GM12878 (cell line): Measurements from ENCODE around the gene RALGPS2. TPM values are rescaled to one million over a fixed set of nuclear protein-coding genes. Genes with fewer than 3 reads are reported as not detected.

Experiments
- ATAC-seq: fragments of 200-7000 bp; cut with Tn5 transposase; 3 replicates; pipeline ENCODE4 v1.9.1; 2020; ENCODE audit warnings: mild to moderate bottlenecking, moderate library complexity
- BruUV-seq: library from RNA; stranded (reverse); fragments of 400-500 nt; replicated peaks from 2 replicates; lab custom pipeline; 2021; lab: Mats Ljungman, UMichigan
- CTCF ChIA-PET: fragments of 300-600 bp; sonication (Branson Sonifier 250); formaldehyde crosslinking; extraction: SDS; loops from one replicate; lab custom pipeline; 2021; ENCODE audit warnings: inconsistent platforms; lab: Yijun Ruan, JAX
- POLR2A ChIA-PET: fragments of 350-600 bp; formaldehyde crosslinking; extraction: SDS; loops from one replicate; lab custom pipeline; 2021; ENCODE audit warnings: inconsistent platforms; lab: Charles Lee
- RAD21 ChIA-PET: fragments of 300-600 bp; sonication (Branson Sonifier 250); formaldehyde crosslinking; loops from one replicate; lab custom pipeline; 2023; ENCODE audit warnings: antibody characterized with exemption; ENCODE audit not compliant: unreplicated experiment; lab: Charles Lee
- SMC1A ChIA-PET: fragments of 300-600 bp; sonication (Branson Sonifier 250); formaldehyde crosslinking; loops from one replicate; lab custom pipeline; 2023; ENCODE audit not compliant: unreplicated experiment, uncharacterized antibody; lab: Charles Lee
- DNase-seq: peaks from one replicate; pipeline ENCODE4 v3.0.0-alpha.2; 2011; ENCODE audit warnings: low read depth, low spot score
- FAIRE-seq: peaks from 3 replicates; lab custom pipeline; 2011; peaks lifted over from hg19 to GRCh38; lab: Jason Lieb, UNC
- H2AFZ ChIP-seq: 2 replicates; pipeline ENCODE4 v1.6.0; 2011; ENCODE audit warnings: low read depth, low read length, control low read depth; ENCODE audit not compliant: control insufficient read depth
- H3K27ac ChIP-seq: 2 replicates; pipeline ENCODE4 v1.5.1; 2011; ENCODE audit warnings: control low read depth; ENCODE audit not compliant: control insufficient read depth, insufficient read depth
- H3K27me3 ChIP-seq, 2 experiments: replicated peaks in 1 of 2; 2 replicates each; pipeline versions ENCODE4 v1.6.0 to v1.6.1; 2011; ENCODE audit warnings: low read length in 1 of 2; ENCODE audit not compliant: control insufficient read depth in 2 of 2, insufficient read depth in 2 of 2
- H3K36me3 ChIP-seq, 2 experiments: 2 replicates each; pipeline ENCODE4 v1.5.1; 2011; ENCODE audit warnings: low read length in 1 of 2; ENCODE audit not compliant: control insufficient read depth in 2 of 2, insufficient read depth in 2 of 2
- H3K4me1 ChIP-seq: 2 replicates; pipeline ENCODE4 v1.6.1; 2011; ENCODE audit warnings: mild to moderate bottlenecking, low read length, moderate library complexity, mixed read lengths; ENCODE audit not compliant: control insufficient read depth, insufficient read depth
- H3K4me2 ChIP-seq: 2 replicates; pipeline ENCODE4 v1.6.0; 2011; ENCODE audit warnings: control low read depth; ENCODE audit not compliant: control insufficient read depth, insufficient read depth
- H3K4me3 ChIP-seq: fragments of 200-600 bp; sonication (generic); 2 replicates; pipeline ENCODE4 v1.5.1; 2016
- H3K79me2 ChIP-seq: 2 replicates; pipeline ENCODE4 v1.6.0; 2011; ENCODE audit warnings: low read length; ENCODE audit not compliant: control insufficient read depth, insufficient read depth
- H3K9ac ChIP-seq: 2 replicates; pipeline ENCODE4 v1.8.0; 2011; ENCODE audit warnings: low read length, control low read depth, mixed read lengths; ENCODE audit not compliant: control insufficient read depth, insufficient read depth
- H3K9me3 ChIP-seq: replicated peaks from 3 replicates; pipeline ENCODE4 v1.5.1; 2011; ENCODE audit warnings: mild to moderate bottlenecking, low read length; ENCODE audit not compliant: control insufficient read depth, insufficient read depth
- H4K20me1 ChIP-seq: 2 replicates; pipeline ENCODE4 v1.6.0; 2011; ENCODE audit not compliant: control insufficient read depth, insufficient read depth
- EP300 ChIP-seq, 2 experiments: fragments of 150-350 bp in 1 of 2; IDR thresholded peaks; 2 replicates each; pipeline ENCODE4 v1.6.1; 2011 to 2012; ENCODE audit warnings: low read depth in 2 of 2, low read length in 2 of 2, borderline replicate concordance in 1 of 2, improper control_type of control experiment in 1 of 2, inconsistent platforms in 1 of 2; ENCODE audit not compliant: control insufficient read depth in 1 of 2
- FOXK2 ChIP-seq: fragments of 450-650 bp; IDR thresholded peaks from 2 replicates; pipeline ENCODE4 v1.6.1; 2017; ENCODE audit warnings: mild to moderate bottlenecking, moderate library complexity
- GABPA ChIP-seq: IDR thresholded peaks from 2 replicates; pipeline ENCODE4 v1.6.1; 2014; ENCODE audit warnings: antibody characterized with exemption, low read depth, mild to moderate bottlenecking, inconsistent platforms
- HDAC6 ChIP-seq: fragments of 200-600 bp; sonication (generic); IDR thresholded peaks from one replicate; pipeline ENCODE4 v1.8.0; 2017; ENCODE audit warnings: antibody characterized with exemption; ENCODE audit not compliant: unreplicated experiment
- MEF2A ChIP-seq: IDR thresholded peaks from 2 replicates; pipeline ENCODE4 v1.6.1; 2011; ENCODE audit warnings: low read depth, mild to moderate bottlenecking, low read length, moderate library complexity; ENCODE audit not compliant: insufficient read depth
- MLLT1 ChIP-seq: fragments of 450-650 bp; IDR thresholded peaks from 2 replicates; pipeline ENCODE4 v1.6.1; 2016; ENCODE audit warnings: mild to moderate bottlenecking
- TAF1 ChIP-seq: IDR thresholded peaks from 2 replicates; pipeline ENCODE4 v1.6.1; 2011; ENCODE audit warnings: mild to moderate bottlenecking, low read depth, low read length, borderline replicate concordance
- TBL1XR1 ChIP-seq: IDR thresholded peaks from 2 replicates; pipeline ENCODE4 v1.6.1; 2012; ENCODE audit warnings: low read depth, low read length, improper control_type of control experiment
- YBX1 ChIP-seq: fragments of 450-650 bp; IDR thresholded peaks from 2 replicates; pipeline ENCODE4 v1.6.1; 2016; ENCODE audit warnings: antibody characterized with exemption
- ZNF384 ChIP-seq: IDR thresholded peaks from 2 replicates; pipeline ENCODE4 v1.6.1; 2012; ENCODE audit warnings: low read depth, mild to moderate bottlenecking, low read length, improper control_type of control experiment, borderline replicate concordance
- WGBS: methylation state at CpG from one replicate; pipeline ENCODE4 v1.1.6; 2016; ENCODE audit warnings: low lambda C conversion rate; ENCODE audit not compliant: insufficient replicate concordance, insufficient coverage; ENCODE audit errors: missing lambda C conversion rate; 5-methylcytosine and 5-hydroxymethylcytosine counted together
- in situ Hi-C: fragments of 300-500 bp; cut with MboI; formaldehyde crosslinking; loops from 9 replicates; pipeline ENCODE4 v1.14.3; 2018; ENCODE audit warnings: mixed read lengths
- intact Hi-C: fragments of 100-400 bp; cut with micrococcal nuclease; formaldehyde crosslinking; loops from one replicate; pipeline ENCODE4 v1.14.2; 2022; ENCODE audit not compliant: unreplicated experiment
- polyA plus RNA-seq, 11 experiments: library from polyadenylated mRNA; depleted of rRNA in 4 of 11; unstranded in 6 of 11; stranded (reverse) in 5 of 11; fragments of >200 nt; fragmentation: Nextera tagmentation in 4 of 11; fragmentation: Illumina TruSeq in 1 of 11; extraction: Ambion mirVana in 4 of 11; extraction: Trizol in 1 of 11; gene quantifications; 1 replicate in 1 of 11; 2 replicates in 10 of 11; pipeline versions ENCODE4 v1.2.1 to v1.2.3, GENCODE V29; 2011 to 2016; ENCODE audit warnings: inconsistent platforms in 2 of 11, missing spikeins in 2 of 11, low read depth in 1 of 11
- total RNA-seq, 4 experiments: library from RNA; depleted of rRNA in 3 of 4; stranded (reverse); fragments of >200 nt in 3 of 4; fragmentation: Illumina TruSeq in 1 of 4; extraction: Trizol in 1 of 4; gene quantifications; 2 replicates each; pipeline versions ENCODE4 v1.2.1 to v1.2.3, GENCODE V29; 2013 to 2021

Gene RALGPS2
- total and polyA plus RNA-seq, 10 of the 15 experiments (the other 5 are each of a cell fraction or from before 2014, with no cell fraction given): 0.08 to 3.7 (median 0.50) TPM

GRCh38 chr1:178899402-178899801 lies 174.4 kb downstream of the RALGPS2 start:
- H3K4me2 ChIP-seq: no peak overlapping the region
- no peaks in the 10 kb centered on the region for H3K79me2 ChIP-seq
- DNase-seq (no peak), ATAC-seq (no peak), FAIRE-seq (no peak)
- intact Hi-C loops (no loop called here), in situ Hi-C loops (no loop called here)
- H2AFZ ChIP-seq: no peak overlapping the region
- H3K9ac ChIP-seq: no peak overlapping the region
- H3K27me3 ChIP-seq: no peaks in the 10 kb centered on the region
- no TSS peak for BruUV-seq
- no peaks in the 10 kb centered on the region for H3K4me1 ChIP-seq
- ChIA-PET POLR2A (interaction anchor here (0.6 kb wide), 1 partner anchor 173 kb away, joined by 4 read pairs; no protein-coding TSS in a partner anchor), SMC1A (interaction anchor here (0.9 kb wide), 1 partner anchor 11 kb away, joined by 4 read pairs; no protein-coding TSS in a partner anchor), RAD21 (no interaction called here), CTCF (interaction anchor here (1.2 kb wide), 1 partner anchor 8 kb away, joined by 5 read pairs; no protein-coding TSS in a partner anchor)
- H3K27ac ChIP-seq: no peak overlapping the region
- WGBS: 70% methylated on average over 2 of the region's 2 CpGs
- H4K20me1 ChIP-seq: no peaks in the 10 kb centered on the region
- H3K36me3 ChIP-seq: no peaks in the 10 kb centered on the region
- H3K9me3 ChIP-seq: no peaks in the 10 kb centered on the region
- TF ChIP-seq GABPA (no peak), ZNF384 (0 out of 2 replicates have a peak, but pooled peaks have one; percentile 17)
- no peak overlapping the region for H3K4me3 ChIP-seq

GRCh38 chr1:178901482-178902125 lies 176.6 kb downstream of the RALGPS2 start:
- WGBS: 0% methylated on average over 1 of the region's 1 CpG
- no peak for DNase-seq
- H3K4me2 ChIP-seq: no peak overlapping the region
- no peaks in the 10 kb centered on the region for H3K27me3 ChIP-seq
- H4K20me1 ChIP-seq: no peaks in the 10 kb centered on the region
- H3K4me1 ChIP-seq: no peaks in the 10 kb centered on the region
- RAD21 ChIA-PET: no interaction called here
- CTCF ChIA-PET: interaction anchor here (1.0 kb wide), 1 partner anchor 9 kb away, joined by 3 read pairs; no protein-coding TSS in a partner anchor
- no peak overlapping the region for H3K9ac ChIP-seq
- POLR2A ChIA-PET: no interaction called here
- SMC1A ChIA-PET: interaction anchor here (0.7 kb wide), 1 partner anchor 409 kb away, joined by 3 read pairs; no protein-coding TSS in a partner anchor
- H3K79me2 ChIP-seq: no peaks in the 10 kb centered on the region
- no peak for ATAC-seq
- no peaks in the 10 kb centered on the region for H3K36me3 ChIP-seq
- no peak overlapping the region for H2AFZ ChIP-seq
- no TSS peak for BruUV-seq
- in situ Hi-C loops: no loop called here
- H3K9me3 ChIP-seq: no peaks in the 10 kb centered on the region
- intact Hi-C loops: no loop called here
- H3K4me3 ChIP-seq: no peak overlapping the region
- TF ChIP-seq TAF1 (no peak), HDAC6 (no peak), TBL1XR1 (no peak), FOXK2 (no peak), EP300 (IDR thresholded peaks at IDR 0.05; ENCODE audit: borderline replicate concordance in 1 of 2, control insufficient read depth in 1 of 2, low read depth in 2 of 2, low read length in 2 of 2) (no peak), MEF2A (no peak), YBX1 (no peak), MLLT1 (no peak)
- no peak overlapping the region for H3K27ac ChIP-seq
- FAIRE-seq: no peak
